Measurements from ENCODE around the gene ALS2CL. TPM values are rescaled to one million over a fixed set of nuclear protein-coding genes. Genes with fewer than 3 reads are reported as not detected.

The ALS2CL gene
- total RNA-seq, 1 experiment from 2014 or later = 4.9 TPM

DNA sequence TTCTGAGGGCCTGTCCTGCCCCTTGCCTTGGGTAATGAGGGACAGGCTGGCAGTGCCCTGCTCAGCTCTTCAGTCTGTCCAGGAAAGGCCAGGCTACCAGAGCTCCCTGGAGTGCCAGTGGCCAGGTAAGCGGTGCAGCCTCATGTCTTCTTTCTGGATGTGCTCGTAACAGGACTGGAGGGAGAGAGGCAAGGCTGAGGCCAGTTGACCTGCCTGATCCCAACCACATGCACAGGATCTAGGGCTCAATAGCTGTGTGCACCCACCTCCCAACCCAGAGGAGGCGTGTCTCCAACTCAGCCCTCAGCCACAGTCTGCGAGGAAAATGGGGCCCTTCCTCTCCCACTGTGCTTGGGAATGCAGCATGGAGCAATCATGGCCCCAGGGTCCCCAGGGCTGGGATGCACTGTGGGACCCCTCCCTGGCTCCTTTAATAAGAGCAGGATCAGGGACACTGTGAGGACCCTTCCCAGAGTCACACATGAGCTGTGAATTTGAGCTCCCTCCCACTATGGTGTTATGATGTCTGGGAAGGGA, 22.5 kb downstream of the ALS2CL start:
- Histone ChIP-seq H2BK5ac (ENCODE audit: insufficient read length, low read length) (no peak overlapping the region), H3K56ac (ENCODE audit: insufficient read length, low read depth, low read length) (no peak overlapping the region), H2AK5ac (ENCODE audit: insufficient read length, low read length) (no peak overlapping the region), H2AFZ (ENCODE audit: low read length) (no peak overlapping the region), H3K4ac (ENCODE audit: low read depth, low read length) (no peak overlapping the region), H4K5ac (ENCODE audit: insufficient read length, low read depth, low read length) (no peak overlapping the region), H2BK120ac (ENCODE audit: low read depth, low read length, poor library complexity, severe bottlenecking) (no peak overlapping the region), H2BK12ac (ENCODE audit: insufficient read length, low read depth, low read length) (no peak overlapping the region), H3K18ac (ENCODE audit: insufficient read length, low read depth, low read length) (no peak overlapping the region), H4K8ac (replicated peaks; ENCODE audit: insufficient read length, low read depth, low read length) (no peak overlapping the region), H2BK20ac (ENCODE audit: low read depth, low read length, poor library complexity, severe bottlenecking) (no peak overlapping the region), H3K14ac (ENCODE audit: insufficient read depth, low read length) (no peak overlapping the region), H2BK15ac (ENCODE audit: low read depth, low read length) (no peak overlapping the region), H3K9me3 (ENCODE audit: control insufficient read depth, low read depth, low read length) (no peaks in the 10 kb centered on the region), H4K91ac (ENCODE audit: insufficient read length, low read depth, low read length) (no peak overlapping the region), H3K27ac (ENCODE audit: insufficient read length, low read depth, low read length) (no peak overlapping the region), H3K9ac (ENCODE audit: extremely low read depth, insufficient read length, low read length) (no peak overlapping the region), H3K23me2 (ENCODE audit: insufficient read length, low read depth, low read length, poor library complexity, severe bottlenecking) (no peaks in the 10 kb centered on the region), H3T11ph (ENCODE audit: low read length) (no peak overlapping the region), H3K4me2 (ENCODE audit: insufficient read depth, insufficient read length, low read length) (no peak overlapping the region), H3K79me1 (ENCODE audit: insufficient read depth, low read depth, low read length, poor library complexity, severe bottlenecking) (no peaks in the 10 kb centered on the region), H3K23ac (ENCODE audit: insufficient read length, low read depth, low read length) (no peak overlapping the region), H3K27me3 (ENCODE audit: insufficient read depth, low read length) (no peaks in the 10 kb centered on the region), H3K4me1 (ENCODE audit: insufficient read depth, low read length) (no peaks in the 10 kb centered on the region), H3K79me2 (ENCODE audit: insufficient read depth, low read length) (no peaks in the 10 kb centered on the region), H4K20me1 (ENCODE audit: control insufficient read depth, insufficient read depth, insufficient read length) (no peaks in the 10 kb centered on the region)
- WGBS (ENCODE audit: extremely low coverage, insufficient read length, low lambda C conversion rate) = no CpG with 5 or more reads among the region's 4 CpGs
- Mint-ChIP-seq H3K9me3 (no peaks in the 10 kb centered on the region), H3K4me3 (no peak overlapping the region), H3K36me3 (ENCODE audit: insufficient read depth in 1 of 3, low read depth in 3 of 3) (peaks cover 0 to 8% (median 0%) of the 10 kb centered on the region in 3 experiments; a peak in 2 of 7 replicates), H3K27ac (no peak overlapping the region), H3K4me1 (peaks cover 2 to 7% of the 10 kb centered on the region in 2 experiments; a peak in 3 of 4 replicates), H3K27me3 (ENCODE audit: low read depth) (no peaks in the 10 kb centered on the region; the same call in none of the 2 replicates)
- DNase-seq = peak; percentile 21
- TF ChIP-seq, protein P1, sequence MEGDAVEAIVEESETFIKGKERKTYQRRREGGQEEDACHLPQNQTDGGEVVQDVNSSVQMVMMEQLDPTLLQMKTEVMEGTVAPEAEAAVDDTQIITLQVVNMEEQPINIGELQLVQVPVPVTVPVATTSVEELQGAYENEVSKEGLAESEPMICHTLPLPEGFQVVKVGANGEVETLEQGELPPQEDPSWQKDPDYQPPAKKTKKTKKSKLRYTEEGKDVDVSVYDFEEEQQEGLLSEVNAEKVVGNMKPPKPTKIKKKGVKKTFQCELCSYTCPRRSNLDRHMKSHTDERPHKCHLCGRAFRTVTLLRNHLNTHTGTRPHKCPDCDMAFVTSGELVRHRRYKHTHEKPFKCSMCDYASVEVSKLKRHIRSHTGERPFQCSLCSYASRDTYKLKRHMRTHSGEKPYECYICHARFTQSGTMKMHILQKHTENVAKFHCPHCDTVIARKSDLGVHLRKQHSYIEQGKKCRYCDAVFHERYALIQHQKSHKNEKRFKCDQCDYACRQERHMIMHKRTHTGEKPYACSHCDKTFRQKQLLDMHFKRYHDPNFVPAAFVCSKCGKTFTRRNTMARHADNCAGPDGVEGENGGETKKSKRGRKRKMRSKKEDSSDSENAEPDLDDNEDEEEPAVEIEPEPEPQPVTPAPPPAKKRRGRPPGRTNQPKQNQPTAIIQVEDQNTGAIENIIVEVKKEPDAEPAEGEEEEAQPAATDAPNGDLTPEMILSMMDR (conservative IDR thresholded peaks at IDR 0.05) = no peak
